GM18505 (cell line): Measurements from ENCODE around the gene ACTG1.
"Not testable (repeated sequence)": the region's sequence is repeated elsewhere in the genome, so short reads cannot be mapped to it uniquely, and the experiment has no call there.

Experiments used
- ATAC-seq: cut with Tn5 transposase; IDR thresholded peaks from one replicate; pipeline ENCODE4 v1.9.1; 2021; ENCODE audit not compliant: unreplicated experiment
- POLR2A ChIP-seq: IDR thresholded peaks from 4 replicates; pipeline ENCODE4 v1.6.1; 2011; ENCODE audit warnings: borderline replicate concordance; ENCODE audit not compliant: insufficient read depth, insufficient read length; ENCODE audit errors: extremely low read depth

The ACTG1 gene

GRCh38 chr17:81532490-81533287 is 20.1 kb upstream of the ACTG1 start:
- no peak for ATAC-seq

GRCh38 chr17:81531998-81532404 is 19.4 kb upstream of the ACTG1 start:
- not testable (repeated sequence) for ATAC-seq

More at GRCh38 chr17:81532490-81533287, 20.1 kb upstream of the ACTG1 start:
- no peak for TF ChIP-seq POLR2A

DNA sequence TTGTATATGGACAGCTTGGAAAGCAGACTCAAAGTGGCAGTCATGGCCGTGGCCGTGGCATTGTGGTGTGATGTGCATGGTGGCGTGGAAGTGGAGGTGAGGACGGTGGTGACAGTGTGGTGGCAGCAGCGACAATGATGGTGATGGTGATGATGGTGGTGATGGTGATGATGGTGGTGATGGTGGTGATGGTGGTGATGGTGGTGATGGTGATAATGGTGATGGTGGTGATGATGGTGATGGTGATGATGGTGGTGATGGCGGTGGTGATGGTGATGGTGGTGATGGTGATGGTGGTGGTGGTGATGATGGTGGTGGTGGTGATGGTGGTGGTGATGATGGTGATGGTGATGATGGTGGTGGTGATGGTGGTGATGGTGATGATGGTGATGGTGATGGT is 18.4 kb upstream of the ACTG1 start:
- ATAC-seq, result not testable (repeated sequence)

DNA sequence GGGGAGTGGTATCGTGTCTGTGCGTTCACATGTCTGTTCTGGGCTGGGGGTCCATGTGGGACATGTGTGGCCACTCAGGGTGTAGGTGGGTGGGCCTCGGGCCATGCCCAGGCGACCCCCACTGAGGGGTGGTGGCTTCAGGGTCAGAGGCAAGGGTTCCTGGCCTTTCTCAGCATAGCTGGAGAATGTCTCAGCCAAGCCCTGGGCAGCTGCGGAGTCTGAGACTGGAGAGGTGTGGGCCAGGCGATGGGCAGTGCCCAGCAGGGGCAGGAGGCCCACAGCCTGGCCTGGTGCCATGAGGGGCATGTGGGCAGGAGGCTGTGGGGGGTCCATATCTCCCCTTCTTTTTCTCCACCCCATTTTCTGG is 16.8 kb upstream of the ACTG1 start:
- TF ChIP-seq POLR2A, result no peak
- no peak for ATAC-seq

DNA sequence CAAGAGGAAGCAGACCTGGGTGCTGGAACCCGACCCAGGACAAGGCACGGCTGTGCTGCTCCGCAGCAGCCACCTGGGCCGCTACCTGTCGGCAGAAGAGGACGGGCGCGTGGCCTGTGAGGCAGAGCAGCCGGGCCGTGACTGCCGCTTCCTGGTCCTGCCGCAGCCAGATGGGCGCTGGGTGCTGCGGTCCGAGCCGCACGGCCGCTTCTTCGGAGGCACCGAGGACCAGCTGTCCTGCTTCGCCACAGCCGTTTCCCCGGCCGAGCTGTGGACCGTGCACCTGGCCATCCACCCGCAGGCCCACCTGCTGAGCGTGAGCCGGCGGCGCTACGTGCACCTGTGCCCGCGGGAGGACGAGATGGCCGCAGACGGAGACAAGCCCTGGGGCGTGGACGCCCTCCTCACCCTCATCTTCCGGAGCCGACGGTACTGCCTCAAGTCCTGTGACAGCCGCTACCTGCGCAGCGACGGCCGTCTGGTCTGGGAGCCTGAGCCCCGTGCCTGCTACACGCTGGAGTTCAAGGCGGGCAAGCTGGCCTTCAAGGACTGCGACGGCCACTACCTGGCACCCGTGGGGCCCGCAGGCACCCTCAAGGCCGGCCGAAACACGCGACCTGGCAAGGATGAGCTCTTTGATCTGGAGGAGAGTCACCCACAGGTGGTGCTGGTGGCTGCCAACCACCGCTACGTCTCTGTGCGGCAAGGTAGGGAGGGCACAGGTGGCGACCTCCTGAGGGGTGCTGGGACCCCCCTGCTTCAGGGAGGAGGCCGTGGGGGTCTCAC is 16.2 kb upstream of the ACTG1 start:
- no peak for TF ChIP-seq POLR2A
- no peak for ATAC-seq

- TF ChIP-seq POLR2A, result no peak
- no peak for ATAC-seq
Measured at GRCh38 chr17:81528384-81528650, 15.7 kb upstream of the ACTG1 start.

- no peak for ATAC-seq
- TF ChIP-seq POLR2A, result no peak
Measured at GRCh38 chr17:81527591-81528383, 15.2 kb upstream of the ACTG1 start, which contains the start of gene FSCN2. FSCN2 (plus strand) TSS chr17:81528377; CDS start chr17:81528532, 155 bp downstream.

DNA sequence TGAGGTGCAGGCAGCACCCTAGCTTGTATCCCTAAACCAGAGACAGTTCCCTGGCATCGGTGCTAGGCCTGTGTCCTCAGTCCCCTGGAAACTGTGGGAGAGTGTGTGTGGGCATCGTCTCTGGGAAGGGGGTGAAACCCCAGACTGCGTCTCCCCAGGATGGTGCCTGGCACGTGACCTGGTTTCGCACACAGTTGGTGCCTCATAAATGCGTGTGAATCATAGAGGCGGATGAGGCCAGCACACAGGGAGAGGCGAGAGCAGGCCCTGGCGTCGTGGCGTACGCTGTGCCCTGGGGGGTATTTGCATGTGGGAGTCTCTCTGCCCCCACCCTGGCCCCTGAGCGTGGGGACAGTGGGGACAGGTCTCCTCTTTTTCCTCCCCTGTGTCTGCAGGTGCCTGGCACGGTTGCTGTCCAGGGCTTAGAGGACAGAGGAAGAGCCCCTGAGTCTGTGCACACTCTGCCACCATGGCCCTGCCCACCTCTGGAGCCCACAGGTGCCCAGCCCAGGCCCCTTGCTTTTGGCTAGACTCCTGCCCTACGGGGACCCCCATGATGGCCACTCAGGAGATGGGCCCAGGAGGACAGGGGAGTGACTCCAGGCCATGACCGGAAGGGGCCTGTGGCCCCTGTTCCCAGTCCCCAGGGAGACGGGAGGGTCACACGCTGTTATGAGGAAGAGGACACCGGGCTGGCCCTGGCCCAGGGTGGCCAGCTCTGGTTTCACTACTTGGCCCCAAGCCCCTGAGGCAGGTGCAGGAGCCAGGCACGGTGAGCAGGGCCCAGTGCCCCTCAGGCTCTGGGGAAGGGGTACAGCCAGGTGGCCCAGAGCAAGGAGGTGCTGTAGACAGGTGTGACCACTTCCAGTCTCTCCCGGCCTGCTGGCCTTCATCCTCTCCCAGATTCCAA is 14.3 kb upstream of the ACTG1 start:
- no peak for ATAC-seq
- no peak for TF ChIP-seq POLR2A

GRCh38 chr17:81524865-81525159 is 12.2 kb upstream of the ACTG1 start:
- TF ChIP-seq POLR2A, result no peak
- no peak for ATAC-seq

DNA sequence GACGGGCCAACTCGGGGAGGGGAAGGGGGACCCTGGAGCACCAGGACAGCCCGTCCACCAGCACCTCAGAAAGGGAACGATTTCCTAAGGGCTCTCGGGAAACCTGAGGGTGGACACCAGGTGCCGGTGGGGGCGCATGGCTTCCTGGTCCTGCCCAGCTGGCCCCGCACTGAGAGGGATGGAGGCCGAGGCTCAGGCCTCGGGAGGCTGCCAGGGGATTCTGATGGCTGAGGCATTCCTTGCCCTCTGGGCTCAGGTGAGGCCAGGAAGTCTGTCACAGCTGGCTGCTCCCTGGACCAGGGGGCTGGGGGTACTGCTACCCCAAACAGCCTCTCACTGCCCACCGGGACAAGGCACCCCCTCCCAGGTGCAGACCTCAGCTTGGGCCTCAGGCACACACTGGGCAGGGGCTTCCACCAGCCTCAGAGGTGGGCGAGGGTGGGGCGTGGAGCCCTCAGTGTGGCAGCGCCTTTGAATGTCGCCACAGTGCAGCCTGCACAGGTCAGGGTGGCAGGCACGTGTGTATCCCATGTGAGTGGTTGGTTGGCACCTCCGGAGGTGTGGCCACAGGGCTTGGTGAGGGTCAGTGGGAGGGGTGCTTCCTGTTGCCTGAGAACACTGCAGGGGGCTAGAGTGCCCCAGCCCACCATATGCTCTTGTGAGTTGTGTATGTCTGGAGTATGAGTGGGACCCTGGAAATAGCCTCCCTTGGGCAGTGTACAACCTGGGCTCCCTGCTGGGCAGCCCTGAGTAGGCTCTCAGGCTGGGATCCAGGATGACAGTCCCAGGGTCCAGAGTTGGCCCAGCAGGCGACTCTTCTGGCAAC is 11.7 kb upstream of the ACTG1 start:
- no peak for TF ChIP-seq POLR2A
- ATAC-seq, result no peak

DNA sequence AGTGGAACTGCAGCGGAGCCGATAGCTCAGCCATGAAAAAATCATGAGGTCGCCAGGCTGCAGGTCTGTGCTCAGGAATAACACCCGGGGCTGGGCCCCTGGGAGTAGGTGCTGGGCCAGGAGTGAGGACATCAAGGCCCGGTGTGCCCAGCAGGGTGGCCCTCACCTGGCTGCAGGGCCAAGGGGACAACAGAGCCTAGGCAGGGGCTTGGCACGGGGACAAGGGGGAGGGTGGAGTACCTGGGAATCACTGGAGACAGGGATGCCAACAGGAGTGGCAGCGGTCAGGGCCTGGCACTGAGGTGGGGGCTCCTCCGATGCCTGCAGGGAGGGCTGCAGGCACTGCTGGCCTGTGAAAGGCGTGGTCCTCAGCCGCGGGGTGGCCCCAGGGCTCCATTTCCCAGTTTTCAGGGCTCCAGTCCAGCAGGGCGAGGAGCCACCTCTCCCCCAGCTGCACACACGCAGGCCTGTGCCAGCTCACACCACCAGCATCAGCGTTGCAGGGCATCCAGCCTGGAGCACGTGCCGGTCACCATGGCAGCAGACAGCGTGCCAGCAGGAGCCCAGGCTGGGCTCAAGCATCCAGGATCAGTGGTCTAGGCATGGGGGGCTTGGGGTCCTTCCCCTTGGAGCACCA is 10.9 kb upstream of the ACTG1 start:
- ATAC-seq, result no peak
- TF ChIP-seq POLR2A, result no peak

- no peak for ATAC-seq
Measured at GRCh38 chr17:81522491-81523401, 10.1 kb upstream of the ACTG1 start.

More at GRCh38 chr17:81522491-81523401, 10.1 kb upstream of the ACTG1 start:
- TF ChIP-seq POLR2A, result no peak
